IPS DF 19.7 (cell line): ENCODE results near the gene APOBEC3G.

Experiments
- DNase-seq: peaks from one replicate; pipeline ENCODE4 v3.0.0-alpha.2; 2013; ENCODE audit warnings: low read depth, low spot score

APOBEC3G gene

DNA sequence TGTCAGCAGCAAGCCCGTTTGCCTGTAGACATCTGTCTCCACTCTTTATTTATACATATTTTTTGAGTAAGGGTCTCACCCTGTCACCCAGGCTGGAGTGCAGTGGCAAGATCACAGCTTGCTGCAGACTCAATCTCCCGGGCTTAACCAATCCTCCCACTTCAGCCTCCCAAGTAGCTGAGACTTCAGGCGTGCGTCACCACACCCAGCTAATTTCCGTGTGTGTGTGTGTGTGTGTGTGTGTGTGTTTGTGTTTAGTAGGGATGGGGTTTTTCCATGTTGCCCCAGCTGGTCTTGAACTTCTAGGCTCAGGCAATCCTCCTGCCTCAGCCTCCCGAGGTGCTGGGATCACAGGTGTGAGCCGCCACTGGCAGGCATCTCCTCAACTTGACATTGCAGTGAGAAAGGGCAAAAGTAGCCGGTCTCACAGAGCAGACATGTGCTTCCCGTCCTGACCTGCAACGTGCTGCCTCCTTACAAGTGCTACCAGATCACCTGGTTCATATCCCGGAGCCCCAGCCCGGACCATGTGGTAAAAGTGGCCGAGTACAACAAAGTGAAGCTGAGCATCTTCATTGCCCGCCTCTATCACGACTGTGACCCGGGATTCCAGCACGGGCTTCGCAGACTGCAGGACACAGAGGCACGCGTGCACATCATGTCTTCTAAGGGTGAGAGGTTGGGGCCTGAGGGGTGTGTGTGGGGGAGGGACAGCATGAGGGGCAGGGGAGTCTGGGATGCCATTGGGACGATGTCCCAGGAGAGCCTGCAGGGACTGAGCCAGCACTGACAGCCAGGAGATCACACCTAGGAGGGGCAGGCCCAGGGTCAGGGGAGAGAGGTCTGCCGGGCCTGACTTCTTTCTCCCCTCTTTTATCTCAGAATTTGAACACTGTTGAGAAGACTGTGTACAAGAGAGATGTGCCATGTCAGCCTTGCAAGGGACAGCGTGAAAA, 14.3 kb downstream of the APOBEC3G start:
- DNase-seq = no peak

DNA sequence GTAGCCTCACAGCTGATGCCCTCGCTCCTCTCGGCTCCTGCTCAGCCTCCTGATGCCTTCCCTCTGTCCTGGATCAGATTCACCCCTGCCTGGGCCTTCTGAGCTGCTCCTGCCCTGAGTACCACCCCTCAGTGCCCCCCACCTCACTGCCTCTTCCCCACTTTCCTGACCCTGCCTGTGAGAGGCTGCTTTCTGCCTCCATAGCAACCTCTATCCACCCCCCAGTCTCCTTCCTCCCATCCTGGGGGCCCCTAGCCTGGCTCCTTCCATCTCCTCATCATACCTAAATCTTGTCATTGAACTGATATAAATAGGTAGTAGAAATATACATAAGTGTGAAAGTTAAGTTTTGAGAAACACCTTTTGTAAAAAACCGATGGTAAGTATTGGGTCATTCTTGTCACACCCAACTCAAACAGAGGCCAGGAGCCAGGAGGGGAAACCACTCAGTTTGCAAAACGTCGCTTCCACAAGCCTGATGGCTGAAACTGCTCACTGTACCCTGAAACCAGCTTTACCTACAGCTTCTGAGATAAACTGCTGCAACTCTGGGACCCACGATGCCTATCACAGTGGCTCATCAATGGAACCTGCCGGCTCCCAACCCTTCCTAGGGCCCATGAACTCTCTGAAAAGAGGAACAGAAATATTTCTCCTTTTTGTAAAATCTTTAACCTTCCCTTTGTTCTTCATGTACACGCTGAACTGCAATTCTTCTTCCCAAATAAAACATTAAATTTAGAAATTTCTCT, 15.2 kb downstream of the APOBEC3G start:
- no peak for DNase-seq

DNA sequence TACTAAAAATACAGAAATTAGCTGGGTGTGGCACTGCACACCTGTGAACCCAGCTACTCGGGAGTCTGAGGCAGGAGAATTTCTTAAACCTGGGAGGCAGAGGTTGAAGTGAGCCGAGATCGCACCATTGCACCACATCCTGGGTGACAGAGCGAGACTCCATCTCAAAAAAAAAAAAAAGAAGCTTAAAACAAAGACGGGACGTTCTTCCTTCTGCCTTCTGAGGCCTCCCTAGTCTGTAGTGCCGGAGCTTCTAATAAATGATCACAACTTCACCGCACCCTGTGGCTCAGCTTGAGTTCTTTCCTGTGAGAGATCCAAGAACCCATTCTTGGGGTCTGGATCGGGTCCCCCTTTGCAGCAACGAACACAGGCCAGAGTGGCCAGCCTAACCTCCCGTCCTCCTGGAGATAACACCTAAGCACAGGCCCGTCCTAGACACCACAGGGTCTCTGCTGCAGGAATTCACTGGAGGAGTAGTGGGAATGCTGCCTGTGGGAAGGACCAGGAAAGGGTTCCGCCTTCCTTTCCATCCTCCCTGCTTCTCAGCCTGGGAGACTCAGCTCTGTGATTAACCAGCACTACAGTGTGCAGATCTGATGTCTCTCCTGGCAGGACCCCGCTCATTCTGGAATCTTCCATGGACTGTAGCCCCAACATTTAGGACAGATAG, 17.8 kb downstream of the APOBEC3G start:
- no peak for DNase-seq

DNA sequence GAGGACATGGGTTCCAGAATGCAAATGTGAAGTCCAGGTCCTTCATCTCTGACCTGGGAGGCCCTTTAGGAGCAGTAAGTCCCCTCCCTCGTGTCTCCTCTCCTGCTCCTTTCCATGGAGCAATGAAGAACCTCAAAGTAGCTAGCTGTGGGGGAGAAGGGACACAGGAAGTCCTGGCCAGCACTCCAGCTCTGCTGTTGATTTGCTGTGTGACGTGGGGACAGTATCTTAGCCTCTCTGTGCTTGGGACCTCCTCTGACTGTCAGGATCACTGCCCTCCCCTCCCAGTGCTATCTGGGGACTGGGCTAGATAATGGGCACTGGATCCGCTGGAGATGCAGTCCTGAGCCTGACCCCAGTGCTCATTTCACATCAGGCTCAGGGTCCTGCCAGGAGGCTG, 18.9 kb downstream of the APOBEC3G start:
- no peak for DNase-seq

DNA sequence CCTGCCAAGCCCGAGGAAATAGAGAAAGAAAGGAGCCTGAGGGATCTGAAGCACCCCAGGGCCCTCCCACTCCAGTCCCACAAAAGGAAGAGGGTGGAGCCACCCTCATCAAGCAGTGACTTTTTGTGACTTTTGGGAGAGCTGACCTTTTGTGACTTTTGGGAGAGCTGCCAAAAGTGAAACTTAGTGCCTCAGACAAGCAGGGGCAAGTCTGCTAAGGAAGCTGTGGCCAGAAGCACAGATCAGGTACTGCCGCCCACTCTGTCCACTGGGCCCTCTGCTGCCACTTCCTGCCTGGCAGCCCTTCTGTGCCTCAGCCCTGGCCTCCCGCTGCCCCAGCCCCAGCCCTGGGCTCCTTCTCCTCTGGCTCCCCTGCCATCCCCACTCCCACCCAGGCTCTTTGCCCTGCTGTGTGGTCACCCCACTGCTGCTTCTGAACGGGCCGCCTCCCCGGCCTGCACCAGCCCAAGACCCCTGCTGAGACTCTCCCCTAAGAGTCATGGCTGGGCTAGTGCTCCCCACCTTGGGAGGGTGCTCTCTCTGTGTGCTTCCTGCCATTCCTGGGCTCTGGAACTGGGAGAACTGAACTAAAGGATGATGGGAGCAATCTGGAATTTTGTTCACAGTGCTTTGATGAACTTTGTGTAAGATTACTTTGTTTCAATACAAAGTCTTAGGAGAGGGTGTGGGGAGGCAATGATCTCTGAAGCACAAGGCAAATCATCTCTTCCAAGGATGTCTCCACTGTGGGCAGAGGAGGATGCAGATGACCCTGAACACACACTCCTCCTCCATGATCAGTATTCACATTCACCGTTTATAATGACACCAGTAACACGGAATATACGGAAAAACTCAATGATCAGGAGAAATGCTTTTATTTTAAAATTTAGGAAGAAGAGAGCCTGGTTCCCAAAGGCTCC, 20.3 kb downstream of the APOBEC3G start, which contains the start of gene APOBEC3H:
Gene APOBEC3H (plus strand): TSS at position 147 of the 923 bp plus-strand sequence. CDS start 3,035 bp downstream, outside the sequence.
- no peak for DNase-seq

DNA sequence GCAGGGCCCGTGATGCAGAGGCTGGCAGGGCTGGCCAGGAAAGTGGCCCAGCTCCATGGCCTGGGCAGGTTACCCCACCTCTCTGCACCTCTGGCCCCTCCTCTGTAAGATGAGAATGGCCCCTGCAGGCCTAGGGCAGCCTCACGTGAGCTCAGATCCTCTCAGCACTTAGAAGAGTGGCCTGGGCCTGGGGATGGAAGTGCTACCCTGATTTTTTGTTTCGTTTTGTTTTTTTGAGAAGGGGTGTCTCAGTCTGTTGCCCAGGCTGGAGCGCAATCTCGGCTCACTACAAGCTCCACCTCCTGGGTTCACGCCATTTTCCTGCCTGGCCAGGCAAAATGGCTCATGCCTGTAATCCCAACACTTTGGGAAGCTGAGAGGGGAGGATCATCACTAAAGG, 21.0 kb downstream of the APOBEC3G start:
- no peak for DNase-seq

DNA sequence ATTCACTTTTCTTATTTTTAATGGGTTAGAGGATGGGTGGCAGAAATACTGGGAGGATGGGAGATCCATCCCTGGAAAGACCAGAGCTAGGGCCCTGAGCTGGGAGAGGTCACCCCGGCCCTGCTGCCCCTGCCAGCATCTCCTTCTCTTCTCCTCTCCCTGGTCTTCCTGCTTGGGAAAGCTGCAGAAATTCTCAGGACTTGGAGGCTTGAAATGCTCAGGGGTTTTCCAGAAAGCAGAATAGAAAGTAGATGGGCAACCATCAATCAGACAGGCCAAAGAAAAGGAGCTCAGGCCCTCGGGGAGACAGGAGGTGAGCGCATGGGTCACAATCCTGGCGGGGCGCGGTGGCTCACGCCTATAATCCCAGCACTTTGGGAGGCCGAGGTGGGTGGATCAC, 21.5 kb downstream of the APOBEC3G start:
- DNase-seq = no peak

DNA sequence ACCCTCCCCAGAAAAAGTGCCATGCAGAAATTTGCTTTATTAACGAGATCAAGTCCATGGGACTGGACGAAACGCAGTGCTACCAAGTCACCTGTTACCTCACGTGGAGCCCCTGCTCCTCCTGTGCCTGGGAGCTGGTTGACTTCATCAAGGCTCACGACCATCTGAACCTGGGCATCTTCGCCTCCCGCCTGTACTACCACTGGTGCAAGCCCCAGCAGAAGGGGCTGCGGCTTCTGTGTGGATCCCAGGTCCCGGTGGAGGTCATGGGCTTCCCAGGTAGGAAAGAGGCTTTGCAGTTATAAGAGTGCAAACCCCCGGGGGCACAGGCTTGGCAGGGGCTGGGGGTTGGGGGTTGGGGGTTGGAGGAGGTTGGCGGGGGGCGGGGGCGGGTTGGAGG, 24.2 kb downstream of the APOBEC3G start:
- DNase-seq = no peak

DNA sequence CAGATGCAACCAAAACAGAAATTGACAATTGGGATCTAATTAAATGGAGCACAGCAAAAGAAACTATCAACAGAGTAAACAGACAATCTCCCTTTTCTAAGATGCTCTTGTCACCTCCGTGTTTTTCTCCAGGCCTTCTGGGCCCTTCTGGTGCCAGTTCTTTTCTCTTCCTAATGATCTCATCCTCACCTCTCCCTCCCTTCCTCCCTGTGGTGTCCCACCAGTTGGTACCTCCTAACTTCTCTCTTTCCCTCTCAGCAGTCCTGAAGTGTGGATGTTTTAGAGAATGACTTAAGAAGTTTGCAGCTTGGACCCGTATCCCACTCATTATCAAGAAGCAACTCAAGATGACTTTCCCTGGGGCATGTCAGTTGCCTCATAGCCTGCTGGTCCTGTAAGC, 26.4 kb downstream of the APOBEC3G start:
- DNase-seq = no peak

DNA sequence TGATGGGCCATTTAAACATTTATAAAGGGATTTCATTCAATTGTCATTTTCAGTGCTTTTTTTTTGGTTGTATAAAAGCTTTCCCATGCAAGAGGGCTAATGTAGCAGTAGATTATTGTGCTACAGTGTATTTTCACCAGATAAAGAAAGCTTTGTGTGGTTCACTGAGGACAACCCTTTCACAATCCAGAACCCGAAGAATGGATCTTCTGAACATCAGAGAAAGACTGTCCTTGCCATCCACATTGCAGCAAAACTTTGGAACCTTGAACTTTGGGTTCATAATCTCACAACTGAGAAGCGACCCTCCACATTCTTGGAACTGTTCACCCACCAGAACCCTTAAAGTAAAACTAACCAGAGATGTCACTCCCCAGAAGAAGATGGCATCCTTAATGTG, 29.3 kb downstream of the APOBEC3G start:
- no peak for DNase-seq

DNA sequence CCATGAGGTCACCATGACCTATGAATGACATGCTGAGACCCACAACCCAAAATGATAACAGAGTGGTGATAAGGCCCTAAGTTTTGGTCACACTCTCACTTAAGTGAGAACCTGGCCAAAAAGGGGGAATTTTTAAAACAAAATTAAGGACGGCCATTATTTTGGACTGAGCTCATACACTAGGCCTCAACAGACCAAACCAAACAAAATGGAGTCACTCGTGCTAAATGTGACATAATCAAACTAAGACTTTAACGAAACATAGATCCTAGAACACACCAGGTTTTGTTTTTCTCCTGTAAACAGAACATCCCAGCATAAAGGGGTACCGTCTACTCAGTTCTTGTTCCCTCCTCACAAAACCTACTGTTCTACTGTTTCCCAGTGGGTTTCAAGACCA, 31.4 kb downstream of the APOBEC3G start:
- DNase-seq = no peak

DNA sequence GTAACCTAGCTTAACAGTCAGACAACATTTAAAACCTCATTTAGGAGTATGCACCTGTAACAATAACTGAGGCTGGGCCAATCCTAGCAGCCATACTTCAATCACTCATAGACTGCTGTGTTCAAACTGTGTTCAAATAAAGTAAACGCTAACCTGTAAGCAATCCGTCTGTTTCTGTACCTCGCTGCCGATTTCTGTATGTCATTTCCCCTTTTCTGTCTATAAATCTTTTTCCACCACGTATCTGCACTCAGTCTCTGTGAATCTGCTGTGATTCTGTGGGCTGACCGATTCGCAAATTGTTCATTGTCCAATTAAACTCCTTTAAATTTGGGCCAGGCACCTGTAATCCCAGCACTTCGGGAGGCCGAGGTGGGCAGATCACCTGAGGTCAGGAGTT, 32.3 kb downstream of the APOBEC3G start:
- DNase-seq = no peak

DNA sequence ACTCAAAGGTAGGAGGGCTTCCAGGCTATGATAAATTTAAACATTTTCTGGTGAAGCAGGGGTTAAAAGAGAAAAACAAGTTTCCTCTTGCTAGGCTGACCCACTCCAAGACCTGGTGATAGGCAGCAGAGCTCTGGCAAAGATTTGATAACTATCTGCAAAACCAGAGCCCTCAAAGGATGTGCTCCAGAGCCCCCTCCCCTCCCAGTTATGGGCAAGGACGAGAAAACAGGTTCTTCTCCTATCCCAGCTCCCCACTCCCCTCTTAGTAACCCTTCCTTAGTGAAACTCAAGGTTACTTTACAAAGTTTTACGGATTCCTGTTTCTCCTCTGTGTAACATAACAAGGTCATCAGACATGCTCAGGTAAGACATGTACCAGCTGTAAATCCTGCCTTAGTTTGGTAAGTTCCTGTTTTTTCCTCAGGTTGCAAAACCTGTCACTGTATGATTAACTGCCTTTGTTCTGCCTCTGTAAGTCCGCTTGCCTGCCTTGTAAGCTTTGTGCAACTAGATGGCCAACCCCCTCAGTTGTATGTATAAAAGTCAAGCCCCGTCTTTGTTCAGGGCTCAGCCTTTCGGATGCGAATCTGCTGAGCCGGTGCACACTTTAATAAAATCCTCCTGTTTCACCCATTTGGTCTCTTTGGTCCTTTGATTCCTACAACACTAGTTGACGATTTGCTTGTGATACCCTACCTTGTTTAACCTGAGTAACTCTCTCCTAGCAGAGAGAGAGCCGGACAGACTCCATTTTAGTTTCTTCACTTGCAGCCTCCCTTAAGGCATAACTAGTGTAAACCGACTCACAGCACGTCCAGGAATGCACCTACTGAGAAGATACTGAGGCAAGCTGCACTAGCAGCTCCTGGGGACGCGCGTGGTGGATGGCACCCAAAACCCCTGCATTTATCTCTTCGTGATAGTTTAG, 33.8 kb downstream of the APOBEC3G start:
- no peak for DNase-seq

DNA sequence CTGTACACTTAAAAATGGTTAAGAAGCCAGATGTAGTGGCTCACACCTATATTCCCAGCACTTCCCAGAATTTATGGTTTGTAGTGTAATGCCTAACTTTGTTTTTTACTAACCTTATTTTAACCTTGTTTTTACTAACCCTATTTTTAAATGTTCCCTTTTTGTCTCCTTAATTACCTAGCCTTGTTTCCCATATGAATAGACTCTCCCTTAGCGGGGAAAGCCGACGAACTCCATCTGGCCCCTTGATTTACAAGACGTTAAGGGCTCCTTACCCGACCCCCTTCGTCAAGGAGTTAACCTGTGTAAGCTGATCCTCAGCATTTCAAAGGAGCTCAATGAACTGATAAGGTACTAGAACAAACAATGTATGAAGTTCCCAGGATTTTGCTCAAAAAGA, 37.0 kb downstream of the APOBEC3G start:
- DNase-seq = no peak

DNA sequence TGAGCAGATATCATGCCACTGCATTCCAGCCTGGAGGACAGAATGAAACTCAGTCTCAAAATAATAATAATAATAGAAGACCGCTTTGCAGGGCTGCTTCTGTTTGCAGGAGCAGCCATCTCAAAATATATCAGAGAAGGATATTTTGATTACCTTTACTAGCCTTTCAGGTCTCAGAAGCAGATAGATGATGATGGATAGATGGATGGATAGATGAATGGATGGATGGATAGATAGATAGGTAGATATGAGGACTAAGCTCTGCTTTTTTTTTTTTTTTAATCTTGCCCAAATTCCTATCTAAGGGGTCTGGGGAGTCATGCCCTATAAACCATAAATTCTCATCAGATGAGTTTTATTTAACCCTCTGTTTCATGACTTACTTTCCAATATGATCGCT, 38.5 kb downstream of the APOBEC3G start:
- no peak for DNase-seq

DNA sequence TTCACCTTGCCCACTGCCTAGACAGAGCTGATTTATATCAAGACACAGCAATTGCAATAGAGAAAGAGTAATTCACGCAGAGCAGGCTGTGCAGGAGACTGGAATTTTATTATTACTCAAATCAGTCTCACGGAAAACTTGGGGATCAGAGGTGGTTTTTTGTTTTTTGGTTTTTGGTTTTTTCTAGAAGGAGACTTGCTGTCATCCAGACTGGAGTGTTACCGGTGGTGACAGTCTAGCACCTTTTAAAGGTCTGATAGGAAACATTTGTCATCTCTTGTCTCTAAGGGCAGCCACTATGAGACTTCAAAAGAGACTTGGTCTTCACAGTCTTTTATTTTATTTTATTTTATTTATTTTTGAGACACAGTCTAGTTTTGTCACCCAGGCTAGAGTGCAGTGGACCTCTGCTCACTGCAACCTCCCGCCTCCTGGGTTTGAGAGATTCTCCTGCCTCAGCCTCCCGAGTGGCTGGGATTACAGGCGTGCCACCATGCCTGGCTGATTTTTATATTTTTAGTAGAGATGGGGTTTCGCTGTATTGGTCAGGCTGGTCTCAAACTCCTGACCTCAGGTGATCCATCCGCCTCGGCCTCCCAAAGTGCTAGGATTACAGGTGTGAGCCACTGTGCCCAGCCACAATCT, 39.0 kb downstream of the APOBEC3G start:
- no peak for DNase-seq

DNA sequence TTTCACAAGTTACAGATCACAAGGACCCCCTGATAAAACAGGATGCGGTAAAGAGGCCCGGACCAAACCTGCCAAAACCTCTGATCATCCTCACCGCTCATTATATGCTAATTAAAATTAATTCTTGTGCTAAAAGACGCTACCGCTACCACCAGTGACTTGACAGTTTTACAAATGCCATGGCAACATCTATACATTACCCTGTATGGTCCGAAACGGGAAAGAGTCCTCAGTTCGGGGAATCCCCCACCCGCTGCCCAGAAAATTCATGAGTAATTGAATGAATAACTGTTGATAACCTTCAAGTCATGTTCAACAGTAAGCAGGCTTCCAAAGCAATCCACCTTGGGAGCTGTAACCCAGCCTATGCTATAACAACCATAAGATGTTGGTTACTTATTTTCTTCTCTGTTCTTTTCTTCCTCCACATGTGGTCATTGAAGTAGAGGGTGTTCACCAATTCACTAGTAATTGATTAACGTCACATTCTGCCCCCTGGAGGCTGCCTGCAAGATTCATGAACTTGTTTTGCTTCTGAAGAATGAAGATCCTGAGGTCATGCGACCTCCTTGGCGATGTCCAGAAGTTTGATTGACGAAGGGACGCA, 40.6 kb downstream of the APOBEC3G start:
- no peak for DNase-seq

DNA sequence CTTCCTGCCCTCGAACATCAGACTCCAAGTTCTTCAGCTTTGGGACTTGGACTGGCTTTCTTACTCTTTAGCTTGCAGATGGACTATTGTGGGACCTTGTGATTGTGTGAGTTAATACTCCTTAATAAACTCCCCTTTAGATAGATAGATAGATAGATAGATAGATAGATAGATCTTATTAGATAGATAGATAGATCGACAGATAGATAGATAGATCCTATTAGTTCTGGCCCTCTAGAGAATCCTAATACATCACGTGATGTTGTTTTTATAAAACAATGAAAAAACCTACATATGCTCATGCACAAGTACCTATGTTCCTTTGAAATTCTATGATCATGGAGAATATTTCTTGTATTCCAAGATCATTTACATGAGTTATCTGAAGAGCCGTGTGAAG, 43.9 kb downstream of the APOBEC3G start:
- DNase-seq = no peak
